Right forelimb (tissue), 1 donor: ENCODE measurements around the gene ZNF705A.
A peak's percentile ranks its signal among the peaks of the same experiment; 100 is the strongest.
"Not testable (repeated sequence)": the region's sequence is repeated elsewhere in the genome, so short reads cannot be mapped to it uniquely, and the experiment has no call there.

Source experiments
- DNase-seq: peaks from one replicate; pipeline ENCODE4 v3.0.0-alpha.2; 2018

The ZNF705A gene

DNA sequence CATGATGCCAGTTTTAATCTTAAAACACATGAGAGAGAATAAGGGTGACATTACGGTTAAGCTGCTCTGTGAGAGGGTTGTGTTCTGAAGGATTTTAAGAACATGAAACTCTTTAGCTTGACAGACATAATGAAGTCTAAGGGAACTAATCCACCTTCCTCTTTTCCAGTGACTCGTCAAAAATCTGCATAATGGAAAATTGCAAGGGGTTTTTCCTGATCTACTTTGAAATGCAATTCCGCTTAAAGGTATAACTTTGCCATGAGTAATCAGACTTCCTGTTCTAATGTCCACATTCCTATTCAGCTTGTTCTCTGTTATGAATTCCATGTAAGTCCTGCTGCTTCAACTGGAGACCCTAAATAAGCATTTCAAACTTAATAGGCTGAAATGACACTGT, at the start of gene ZNF705A:
TSS of gene ZNF705A (plus strand) at position 171 of the 400 bp plus-strand sequence. CDS start 15,611 bp downstream, outside the sequence.
- no peak for DNase-seq

DNA sequence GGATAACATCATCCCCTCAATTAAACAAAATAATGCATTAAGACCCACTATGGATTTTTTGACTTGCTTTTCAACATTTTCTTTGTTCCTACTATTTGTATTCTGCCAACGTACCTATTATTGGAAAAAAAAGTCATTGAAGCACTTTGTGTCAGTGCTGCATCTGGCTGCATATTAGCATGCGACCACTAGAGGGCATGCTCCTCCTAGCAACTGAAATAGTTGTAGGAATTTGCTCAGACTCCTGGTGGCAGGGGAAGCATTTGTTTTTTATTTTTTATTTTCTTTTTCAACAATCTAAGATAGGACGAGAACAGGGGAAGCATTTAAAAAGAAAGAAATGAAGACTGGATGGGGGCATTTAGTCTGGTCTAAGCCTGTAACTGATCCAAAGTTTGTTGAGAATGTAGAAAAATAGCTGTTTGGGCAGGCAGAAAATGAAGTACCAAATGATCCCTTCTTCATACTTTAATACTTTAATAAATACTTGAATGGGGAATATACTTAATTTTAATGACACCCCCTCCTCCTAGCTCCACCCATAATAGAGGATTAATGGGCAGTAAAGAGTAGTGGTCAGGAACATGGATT, 47.9 kb upstream of the ZNF705A start:
- peak; percentile 79 for DNase-seq

DNA sequence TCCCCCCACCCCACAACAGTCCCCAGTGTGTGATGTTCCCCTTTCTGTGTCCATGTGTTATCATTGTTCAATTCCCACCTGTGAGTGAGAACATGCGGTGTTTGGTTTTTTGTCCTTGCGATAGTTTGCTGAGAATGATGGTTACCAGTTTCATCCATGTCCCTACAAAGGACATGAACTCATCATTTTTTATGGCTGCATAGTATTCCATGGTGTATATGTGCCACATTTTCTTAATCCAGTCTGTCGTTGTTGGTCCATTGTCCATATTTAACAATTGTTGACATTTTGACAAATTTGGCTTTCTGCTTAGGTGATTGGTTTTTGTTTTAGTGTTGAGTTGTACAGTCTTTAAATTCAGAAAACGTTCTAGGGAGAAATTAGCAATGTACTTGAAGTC, 43.7 kb upstream of the ZNF705A start:
- DNase-seq: not testable (repeated sequence)

DNA sequence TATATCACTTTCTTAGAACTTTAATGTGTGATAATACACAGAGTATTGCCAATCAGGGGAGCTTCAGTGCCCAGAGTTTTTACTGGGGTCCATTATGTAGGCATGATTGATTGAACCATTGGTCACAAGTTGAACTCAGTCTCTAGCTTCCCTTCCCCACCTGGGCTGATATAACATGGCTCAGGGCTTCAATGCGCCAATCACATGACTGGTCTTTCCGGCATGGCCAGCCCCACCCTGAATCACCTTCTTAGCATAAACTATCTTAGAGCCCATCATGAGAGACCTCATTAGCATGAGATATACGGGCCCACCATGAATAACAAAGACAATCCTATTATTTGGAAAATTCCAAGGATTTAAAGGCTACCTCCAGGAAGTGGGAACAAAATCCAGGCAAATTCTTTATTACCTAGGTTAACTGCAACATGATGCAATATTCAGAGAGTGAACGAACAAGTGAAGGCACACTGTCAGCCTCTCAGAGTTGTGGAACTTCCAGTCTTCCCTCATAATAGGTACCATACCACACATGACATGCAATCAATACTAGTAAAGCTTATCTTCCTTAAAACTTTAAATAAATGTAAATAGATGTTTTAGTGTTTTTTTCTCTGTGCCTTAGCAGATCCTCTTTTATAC, 36.6 kb upstream of the ZNF705A start:
- no peak for DNase-seq

DNA sequence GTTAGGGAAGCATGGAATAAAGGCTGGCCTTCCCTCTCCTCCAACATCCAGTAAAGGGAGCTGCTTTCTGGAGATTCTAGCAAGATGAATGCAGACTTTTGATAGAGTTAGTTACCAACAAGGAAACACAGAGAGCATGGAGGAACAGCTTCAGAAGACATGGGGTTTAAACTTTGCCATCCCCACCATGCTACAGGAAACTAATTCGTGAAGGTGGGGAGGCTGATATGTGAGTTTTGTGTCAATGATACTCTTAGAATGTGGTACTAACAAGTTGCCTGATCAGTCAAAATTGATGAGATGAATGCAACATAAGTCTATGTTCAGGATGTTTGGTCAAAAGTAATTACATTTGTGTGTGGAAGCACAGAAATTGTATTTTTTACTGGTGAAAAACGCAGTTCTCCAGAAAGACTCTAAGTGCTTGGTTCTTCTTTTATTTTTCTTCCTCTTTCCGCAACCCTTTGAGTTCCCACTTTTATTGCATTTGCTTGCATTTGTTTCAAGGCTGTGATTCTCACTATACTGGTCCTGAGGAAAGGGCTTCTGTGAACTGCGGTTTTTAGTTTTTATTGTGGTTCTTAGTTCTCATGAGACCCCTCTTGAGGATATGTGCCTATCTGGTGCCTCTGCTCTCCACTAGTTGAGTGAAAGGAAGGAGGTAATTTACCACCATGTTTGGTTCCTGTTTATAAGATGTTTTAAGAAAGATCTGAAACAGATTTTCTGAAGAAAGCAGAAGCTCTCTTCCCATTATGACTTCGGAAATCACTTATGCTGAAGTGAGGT, 33.5 kb upstream of the ZNF705A start, which contains the start of gene CLEC4A:
TSS of gene CLEC4A (plus strand) at position 494 of the 789 bp plus-strand sequence. CDS start at position 756, 262 bp downstream.
- DNase-seq: no peak

DNA sequence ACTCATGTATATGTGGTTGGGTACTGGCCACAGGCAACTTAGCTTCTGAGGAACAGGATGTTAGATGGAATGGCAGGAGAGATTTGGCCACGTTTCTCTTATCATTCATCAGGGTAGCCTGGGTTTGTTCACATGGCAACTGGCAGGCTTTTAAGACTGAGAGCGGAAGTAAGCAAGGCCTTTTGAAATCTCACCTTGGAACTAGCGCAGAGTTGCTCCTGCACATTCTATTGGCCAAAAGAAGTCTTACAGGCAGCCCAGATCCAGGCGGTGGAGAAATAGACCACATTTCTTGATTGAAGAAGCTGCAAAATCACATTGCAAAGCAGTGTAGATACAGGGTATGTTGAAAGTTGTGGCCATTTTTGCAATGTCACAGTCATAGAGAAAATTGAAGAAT, 29.7 kb upstream of the ZNF705A start:
- no peak for DNase-seq

DNA sequence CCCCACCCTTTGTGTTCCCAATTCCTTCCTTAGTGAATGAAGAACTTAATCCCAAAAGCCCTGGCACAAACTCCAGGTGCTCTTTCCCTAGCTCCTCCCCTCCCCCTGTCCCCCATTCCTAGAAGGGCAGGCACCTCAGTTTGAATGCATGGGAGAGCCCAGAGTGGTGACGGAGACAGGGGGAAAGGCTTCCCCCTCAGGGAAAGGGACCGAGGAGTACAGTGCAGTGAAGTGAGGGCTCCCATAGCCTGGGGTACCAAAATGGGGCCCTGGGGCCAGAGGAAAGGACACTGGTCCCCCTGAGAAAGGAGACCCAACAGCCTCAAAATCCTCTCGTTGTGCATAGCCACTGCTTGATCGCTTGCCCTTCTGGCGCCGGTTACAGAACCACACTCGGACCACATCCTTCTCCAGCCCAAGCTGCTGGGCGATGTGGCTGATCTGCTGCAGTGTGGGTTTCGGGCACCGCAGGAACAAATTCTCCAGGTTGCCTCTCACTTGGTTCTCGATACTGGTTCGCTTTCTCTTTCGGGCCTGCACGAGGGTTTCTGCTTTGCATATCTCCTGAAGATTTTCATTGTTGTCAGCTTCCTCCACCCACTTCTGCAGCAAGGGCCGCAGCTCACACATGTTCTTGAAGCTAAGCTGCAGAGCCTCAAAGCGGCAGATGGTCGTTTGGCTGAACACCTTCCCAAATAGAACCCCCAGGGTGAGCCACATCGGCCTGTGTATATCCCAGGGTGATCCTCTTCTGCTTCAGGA, 23.0 kb upstream of the ZNF705A start:
- DNase-seq: not testable (repeated sequence)

DNA sequence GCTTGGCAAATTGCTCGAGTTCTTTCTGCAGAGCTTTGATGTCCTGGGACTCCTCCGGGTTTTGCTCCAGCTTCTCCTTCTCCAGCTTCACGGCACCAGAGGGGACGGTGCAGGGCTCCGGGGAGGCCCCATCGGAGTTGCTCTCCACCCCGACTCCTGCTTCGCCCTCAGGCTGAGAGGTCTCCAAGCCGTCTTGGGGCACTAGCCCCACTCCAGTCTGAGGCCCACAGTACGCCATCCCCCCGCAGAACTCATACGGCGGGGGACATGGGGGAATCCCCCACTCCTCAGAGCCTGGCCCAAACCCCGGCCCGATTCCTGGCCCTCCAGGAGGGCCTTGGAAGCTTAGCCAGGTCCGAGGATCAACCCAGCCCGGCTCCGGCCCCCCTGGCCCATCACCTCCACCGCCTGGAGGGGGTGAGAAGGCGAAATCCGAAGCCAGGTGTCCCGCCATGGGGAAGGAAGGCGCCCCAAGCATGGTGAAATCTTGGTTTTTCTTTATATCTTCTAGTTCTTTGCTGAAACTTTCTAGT, 22.4 kb upstream of the ZNF705A start:
- DNase-seq: not testable (repeated sequence)

DNA sequence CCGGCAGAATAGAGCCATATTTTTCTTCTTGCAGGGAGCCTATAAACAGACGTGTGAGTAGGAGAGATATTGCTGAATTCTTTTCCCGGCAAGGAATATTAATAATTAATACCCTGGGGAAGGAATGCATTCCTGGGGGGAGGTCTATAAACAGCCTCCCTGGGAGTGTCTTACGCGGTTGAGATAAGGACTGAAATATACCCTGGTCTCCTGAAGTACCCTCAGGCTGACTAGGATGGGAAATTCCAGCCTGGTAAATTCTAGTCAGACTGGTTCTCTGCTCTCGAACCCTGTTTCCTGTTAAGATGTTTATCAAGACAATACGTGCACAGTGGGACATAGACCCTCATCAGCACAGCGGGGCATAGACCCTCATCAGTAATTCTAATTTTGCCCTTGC, 15.2 kb upstream of the ZNF705A start:
- DNase-seq: not testable (repeated sequence)

DNA sequence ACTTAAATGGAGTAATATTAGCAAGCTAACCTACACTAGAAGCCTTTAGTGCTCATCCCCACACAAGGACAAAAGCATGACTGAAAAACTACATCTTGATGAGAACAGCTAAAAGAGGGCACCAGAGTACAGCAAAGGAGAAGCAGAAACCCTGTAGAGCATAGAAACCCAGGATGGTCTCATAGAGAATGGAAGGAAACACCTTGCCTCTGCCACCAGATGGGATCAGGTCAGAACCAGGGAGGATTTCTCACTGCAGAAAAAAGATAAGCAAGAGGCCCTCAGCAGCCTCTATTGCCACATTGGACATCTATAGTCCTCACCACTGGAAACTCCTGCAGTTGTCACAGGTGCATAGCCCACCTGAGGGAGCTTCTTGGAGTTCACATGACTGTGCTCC, 13.6 kb upstream of the ZNF705A start:
- DNase-seq: no peak

DNA sequence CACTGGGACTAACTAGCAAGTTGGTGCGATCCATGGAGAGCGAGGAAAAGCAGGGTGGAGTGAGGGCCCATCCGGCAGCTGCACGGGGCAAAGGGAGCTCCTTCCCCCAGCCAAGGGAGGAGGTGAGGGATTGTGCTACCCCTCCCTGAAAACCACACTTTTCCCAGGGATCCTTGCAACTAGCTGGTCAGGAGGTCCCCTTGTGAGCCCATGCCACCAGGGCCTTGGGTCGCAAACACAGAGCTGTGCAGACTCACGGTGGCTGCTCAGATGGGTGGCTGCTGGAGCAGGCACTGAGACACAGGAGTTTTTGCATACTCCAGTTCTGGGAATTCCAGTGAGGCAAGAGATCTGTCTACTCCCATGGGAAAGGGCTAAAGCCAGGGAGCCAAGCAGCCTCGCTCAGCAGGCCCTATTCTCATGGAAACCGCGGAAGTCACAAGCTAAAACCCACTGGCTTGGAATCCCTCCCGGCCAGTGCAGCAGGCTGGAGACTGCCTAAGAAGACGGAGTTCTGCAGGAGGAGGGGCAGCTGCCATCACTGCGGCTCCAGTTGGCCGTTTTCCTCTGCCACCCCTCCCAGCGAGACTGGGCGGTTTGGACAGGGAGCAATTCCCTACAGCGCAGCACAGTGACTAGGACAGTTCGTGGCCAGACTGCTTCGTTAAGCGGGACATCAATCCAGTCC, 10.9 kb upstream of the ZNF705A start:
- peak; percentile 71 for DNase-seq

DNA sequence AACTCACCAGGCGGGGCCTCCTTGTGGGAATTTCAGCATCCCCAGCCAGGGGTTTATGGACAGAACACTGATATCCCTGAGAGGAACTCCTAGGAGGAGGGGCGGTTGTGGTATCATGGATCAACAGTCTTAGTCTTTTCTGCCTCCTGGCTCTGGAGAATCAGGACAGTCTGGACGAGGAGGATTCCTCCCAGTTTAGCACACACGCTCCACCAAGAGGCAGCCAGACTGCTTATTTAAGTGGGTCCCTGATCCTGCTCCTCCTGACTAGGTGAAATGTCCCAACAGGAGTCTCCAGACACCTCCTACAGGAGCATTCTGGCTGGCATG, 10.4 kb upstream of the ZNF705A start:
- no peak for DNase-seq

DNA sequence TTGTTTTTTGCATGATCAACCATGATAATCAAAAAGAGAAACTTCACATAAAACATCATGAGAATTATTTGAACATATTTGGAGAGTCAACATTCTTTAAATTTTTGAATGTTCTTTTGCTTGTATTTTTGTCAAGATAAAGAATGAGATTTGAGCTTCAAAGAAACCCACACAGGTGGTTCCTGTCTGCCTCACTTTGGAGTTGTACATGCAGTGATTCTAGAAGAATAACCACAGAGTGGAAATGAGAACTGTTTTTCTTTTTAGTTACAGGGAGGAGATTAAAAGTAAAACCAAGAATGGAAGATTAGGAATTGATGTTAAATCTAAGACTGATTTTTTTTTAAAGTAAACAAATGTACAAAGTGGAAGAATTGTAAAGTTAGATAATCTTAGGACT, 2.3 kb upstream of the ZNF705A start:
- no peak for DNase-seq

DNA sequence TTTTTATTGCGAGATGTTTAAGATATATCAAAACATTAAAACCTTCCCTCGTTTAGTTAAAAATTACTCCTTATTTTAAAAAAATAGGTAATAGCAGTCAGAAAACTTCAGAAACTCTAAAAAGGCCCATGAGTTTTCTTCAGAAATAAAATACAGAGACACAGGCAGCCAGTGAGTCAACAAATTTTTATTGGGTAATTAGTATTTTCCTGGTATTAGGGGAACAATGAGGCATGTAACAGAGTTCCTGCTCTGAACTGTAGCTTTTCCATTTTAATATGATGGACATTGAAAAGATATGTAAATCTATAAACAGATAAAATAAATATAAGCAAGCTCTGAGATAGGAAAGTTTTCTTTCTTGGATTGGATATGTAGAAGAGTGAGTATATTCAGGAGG, 399 bp upstream of the ZNF705A start:
- no peak for DNase-seq

DNA sequence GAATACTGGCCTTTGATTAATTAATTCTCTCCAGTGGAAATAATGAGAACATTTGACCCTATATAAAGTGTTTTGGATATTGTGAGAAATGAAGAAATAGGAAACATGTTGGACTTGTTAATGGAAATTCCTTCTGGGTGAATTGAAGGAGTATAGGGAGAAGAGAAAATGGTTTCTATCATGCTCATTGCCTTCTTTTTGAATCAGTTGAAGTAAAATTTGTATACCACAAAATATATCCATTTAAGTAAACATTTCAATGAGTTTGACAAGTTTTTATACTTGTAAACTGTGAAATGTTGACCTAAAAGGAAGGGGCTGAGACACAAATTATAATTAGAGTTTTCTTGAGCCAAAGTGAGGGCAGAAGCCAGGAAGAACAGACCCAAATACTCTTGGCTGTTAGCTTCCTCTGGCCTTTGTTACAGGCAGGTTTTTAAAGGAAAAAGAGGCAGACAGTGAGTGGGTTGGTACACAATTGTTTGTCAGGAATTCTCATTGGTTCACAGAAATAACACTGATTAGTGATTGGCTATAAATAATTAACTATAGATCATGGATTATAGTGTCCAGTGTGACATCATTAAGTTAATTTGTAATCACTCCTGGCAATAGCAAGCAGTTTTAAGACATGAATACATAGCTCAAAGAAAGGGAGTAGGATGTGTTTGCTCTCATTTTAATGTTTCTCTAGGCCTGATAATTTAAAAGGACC, 826 bp downstream of the ZNF705A start:
- DNase-seq: no peak

DNA sequence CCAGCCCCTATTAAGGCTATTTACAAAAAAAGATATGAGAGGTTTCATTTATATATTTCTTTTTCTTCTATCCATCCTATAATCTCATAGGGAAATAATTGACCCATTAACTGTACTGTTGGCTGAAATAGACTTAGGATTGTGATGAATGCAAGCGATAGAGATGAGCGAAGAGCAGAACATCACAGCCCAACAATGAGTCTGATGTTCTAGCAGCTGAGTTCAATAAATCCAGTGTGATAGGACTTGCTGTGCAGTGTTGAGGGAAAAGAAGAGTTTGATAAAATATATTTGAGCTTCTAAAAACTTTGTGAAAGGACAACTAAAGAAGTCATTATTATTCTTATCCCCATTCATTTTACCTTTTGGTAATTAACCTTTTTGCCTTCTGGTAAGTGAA, 16.1 kb downstream of the ZNF705A start:
- not testable (repeated sequence) for DNase-seq

DNA sequence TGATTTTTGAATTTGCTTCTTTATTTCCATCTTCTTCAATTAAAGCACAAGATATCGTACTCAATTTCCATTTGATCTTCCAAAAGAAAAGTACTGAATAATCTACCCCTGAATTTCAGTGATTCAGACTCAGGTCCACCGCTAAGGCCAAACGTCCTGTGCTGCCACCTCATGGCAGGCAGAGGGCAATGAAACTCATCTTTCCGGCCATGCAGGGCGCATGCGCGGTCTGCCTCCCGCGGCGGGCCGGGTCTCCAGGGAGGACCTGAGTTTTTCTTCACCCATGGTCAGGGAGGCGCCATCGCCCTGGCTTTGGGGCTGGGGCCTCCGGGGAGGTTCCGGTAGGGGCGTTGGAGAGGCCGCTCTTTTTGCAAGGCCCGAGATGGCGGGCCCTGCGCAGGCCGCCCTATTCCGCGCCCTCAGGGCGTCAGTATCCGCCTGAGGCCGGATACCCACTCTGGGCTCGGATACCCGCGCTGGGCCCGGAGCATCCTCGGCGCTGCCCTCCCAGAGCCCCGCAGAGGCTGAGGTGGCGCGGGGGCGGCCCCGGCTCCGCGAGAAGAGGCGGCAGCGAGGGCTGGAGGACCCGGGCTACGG, 23.3 kb downstream of the ZNF705A start:
- peak; percentile 84 for DNase-seq

DNA sequence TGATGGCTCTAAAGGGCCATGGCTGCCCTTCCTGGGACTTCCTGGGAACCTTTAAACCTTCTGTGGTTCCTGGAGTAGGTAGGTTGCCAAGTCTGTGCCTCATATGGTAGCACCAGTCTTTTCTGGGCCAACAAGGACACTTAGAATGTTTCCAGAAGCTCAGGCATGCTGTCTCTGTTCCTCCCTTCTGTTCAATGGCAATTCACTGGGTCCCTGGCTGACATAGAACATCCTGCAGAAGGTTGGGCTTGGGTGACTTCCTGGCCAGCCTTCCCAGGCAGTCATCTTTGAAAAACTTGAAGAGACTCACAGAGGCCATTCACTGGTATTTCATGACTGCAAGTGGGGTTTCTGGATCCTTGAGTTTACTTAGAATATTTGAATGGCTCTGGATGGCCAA, 24.5 kb downstream of the ZNF705A start:
- DNase-seq: not testable (repeated sequence)

DNA sequence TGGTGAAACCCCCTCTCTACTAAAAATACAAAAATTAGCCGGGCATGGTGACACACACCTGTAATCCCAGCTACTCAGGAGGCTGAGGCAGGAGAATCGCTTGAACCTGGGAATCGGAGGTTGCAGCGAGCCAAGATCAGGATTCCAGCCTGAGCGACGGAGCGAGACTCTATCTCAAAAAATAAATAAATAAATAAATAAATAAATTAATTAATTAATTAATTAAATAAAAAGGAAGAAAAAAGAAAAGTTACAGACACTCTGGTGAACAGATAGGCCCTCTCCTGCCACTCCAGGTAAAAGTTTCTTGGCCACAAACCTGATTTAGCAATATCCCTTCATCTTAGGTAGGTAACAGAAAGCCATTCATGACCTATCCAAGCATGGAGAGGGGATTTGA, 26.1 kb downstream of the ZNF705A start:
- DNase-seq: not testable (repeated sequence)

DNA sequence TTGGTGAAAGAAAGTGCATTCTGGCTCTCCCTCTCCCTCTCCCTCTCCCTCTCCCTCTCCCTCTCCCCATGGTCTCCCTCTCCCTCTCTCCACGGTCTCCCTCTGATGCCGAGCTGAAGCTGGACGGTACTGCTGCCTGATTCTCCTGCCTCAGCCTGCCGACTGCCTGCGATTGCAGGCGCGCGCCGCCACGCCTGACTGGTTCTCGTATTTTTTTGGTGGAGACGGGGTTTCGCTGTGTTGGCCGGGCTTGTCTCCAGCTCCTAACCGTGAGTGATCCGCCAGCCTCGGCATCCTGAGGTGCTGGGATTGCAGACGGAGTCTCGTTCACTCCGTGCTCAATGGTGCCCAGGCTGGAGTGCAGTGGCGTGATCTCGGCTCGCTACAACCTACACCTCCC, 26.5 kb downstream of the ZNF705A start:
- DNase-seq: not testable (repeated sequence)

DNA sequence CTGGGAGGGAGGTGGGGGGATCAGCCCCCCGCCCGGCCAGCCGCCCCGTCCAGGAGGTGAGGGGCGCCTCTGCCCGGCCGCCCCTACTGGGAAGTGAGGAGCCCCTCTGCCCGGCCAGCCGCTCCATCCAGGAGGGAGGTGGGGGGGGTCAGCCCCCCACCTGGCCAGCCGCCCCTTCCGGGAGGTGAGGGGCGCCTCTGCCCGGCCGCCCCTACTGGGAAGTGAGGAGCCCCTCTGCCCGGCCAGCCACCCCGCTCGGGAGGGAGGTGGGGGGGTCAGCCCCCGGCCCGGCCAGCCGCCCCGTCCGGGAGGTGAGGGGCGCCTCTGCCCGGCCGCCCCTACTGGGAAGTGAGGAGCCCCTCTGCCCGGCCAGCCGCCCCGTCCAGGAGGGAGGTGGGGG, 27.4 kb downstream of the ZNF705A start:
- DNase-seq: not testable (repeated sequence)
